Measurements from ENCODE around the gene STRC.
"Not testable (repeated sequence)": the region's sequence is repeated elsewhere in the genome, so short reads cannot be mapped to it uniquely, and the experiment has no call there.

DNA sequence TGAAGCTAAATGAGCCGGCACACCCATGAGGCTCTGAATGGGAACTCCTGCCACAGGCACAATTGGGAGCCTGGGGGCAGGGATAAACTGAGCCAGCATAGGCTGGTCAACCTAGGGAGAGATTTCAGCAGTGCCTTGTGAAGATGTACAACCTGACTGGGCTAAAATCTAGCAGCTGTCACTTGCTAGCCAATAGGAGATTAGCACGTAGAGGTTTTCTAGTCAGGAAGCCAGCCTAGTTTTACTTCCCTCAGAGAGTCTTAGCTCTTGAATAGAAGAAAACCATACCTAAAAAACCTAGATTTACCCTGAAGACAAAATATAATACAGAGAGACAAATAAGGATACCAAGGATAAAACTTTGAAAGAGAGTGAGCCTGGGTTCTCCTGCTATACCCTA is 43.7 kb upstream of the STRC start:
- not testable (repeated sequence) for TF ChIP-seq EZH2 (IDR thresholded peaks at IDR 0.05; ENCODE audit: borderline replicate concordance, insufficient read depth, low read length, poor library complexity, severe bottlenecking); TAF1 (IDR thresholded peaks at IDR 0.05; ENCODE audit: low read depth); POLR2AphosphoS5 (IDR thresholded peaks at IDR 0.05); EP300 (conservative IDR thresholded peaks at IDR 0.05; ENCODE audit: poor library complexity, severe bottlenecking); RAD21 (conservative IDR thresholded peaks at IDR 0.05); MXI1 (conservative IDR thresholded peaks at IDR 0.05; ENCODE audit: poor library complexity, severe bottlenecking)
- TF ChIP-seq, protein P1, sequence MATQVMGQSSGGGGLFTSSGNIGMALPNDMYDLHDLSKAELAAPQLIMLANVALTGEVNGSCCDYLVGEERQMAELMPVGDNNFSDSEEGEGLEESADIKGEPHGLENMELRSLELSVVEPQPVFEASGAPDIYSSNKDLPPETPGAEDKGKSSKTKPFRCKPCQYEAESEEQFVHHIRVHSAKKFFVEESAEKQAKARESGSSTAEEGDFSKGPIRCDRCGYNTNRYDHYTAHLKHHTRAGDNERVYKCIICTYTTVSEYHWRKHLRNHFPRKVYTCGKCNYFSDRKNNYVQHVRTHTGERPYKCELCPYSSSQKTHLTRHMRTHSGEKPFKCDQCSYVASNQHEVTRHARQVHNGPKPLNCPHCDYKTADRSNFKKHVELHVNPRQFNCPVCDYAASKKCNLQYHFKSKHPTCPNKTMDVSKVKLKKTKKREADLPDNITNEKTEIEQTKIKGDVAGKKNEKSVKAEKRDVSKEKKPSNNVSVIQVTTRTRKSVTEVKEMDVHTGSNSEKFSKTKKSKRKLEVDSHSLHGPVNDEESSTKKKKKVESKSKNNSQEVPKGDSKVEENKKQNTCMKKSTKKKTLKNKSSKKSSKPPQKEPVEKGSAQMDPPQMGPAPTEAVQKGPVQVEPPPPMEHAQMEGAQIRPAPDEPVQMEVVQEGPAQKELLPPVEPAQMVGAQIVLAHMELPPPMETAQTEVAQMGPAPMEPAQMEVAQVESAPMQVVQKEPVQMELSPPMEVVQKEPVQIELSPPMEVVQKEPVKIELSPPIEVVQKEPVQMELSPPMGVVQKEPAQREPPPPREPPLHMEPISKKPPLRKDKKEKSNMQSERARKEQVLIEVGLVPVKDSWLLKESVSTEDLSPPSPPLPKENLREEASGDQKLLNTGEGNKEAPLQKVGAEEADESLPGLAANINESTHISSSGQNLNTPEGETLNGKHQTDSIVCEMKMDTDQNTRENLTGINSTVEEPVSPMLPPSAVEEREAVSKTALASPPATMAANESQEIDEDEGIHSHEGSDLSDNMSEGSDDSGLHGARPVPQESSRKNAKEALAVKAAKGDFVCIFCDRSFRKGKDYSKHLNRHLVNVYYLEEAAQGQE (IDR thresholded peaks at IDR 0.05; ENCODE audit: borderline replicate concordance) = not testable (repeated sequence)
- TF ChIP-seq, protein P2, sequence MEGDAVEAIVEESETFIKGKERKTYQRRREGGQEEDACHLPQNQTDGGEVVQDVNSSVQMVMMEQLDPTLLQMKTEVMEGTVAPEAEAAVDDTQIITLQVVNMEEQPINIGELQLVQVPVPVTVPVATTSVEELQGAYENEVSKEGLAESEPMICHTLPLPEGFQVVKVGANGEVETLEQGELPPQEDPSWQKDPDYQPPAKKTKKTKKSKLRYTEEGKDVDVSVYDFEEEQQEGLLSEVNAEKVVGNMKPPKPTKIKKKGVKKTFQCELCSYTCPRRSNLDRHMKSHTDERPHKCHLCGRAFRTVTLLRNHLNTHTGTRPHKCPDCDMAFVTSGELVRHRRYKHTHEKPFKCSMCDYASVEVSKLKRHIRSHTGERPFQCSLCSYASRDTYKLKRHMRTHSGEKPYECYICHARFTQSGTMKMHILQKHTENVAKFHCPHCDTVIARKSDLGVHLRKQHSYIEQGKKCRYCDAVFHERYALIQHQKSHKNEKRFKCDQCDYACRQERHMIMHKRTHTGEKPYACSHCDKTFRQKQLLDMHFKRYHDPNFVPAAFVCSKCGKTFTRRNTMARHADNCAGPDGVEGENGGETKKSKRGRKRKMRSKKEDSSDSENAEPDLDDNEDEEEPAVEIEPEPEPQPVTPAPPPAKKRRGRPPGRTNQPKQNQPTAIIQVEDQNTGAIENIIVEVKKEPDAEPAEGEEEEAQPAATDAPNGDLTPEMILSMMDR (IDR thresholded peaks at IDR 0.05; ENCODE audit: poor library complexity, severe bottlenecking) = not testable (repeated sequence)

Measured in neural cell (in vitro differentiated cells).